Measurements from ENCODE around the gene PPM1B.

DNA sequence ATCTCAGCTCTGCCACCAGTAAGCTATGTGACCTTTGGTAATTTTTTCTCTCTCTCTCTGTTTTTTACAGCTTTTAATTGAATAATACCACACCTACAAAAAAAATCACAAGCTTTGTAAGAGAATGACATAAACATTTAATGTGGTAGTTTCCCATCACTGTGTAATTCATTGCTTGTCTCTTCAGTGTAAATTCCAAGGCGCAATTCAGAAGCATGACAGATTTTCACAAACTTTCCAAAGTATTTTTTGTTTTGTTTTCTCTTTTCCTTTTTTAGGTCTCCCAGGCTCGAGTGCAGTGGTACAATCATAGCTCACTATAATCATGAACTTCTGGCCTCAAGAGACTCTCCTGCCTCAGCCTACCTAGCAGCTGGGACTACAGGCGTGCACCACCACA, 25.0 kb upstream of the PPM1B start:
- no peak for TF ChIP-seq TARDBP (IDR thresholded peaks at IDR 0.05)
- no peak for TF ChIP-seq FOXK2 (IDR thresholded peaks at IDR 0.05)
- no peak for TF ChIP-seq ZNF384 (IDR thresholded peaks at IDR 0.05)
- no peak for TF ChIP-seq SUZ12 (IDR thresholded peaks at IDR 0.05)
- TF ChIP-seq ARNT (IDR thresholded peaks at IDR 0.05), result no peak
- no peak for TF ChIP-seq PKNOX1 (IDR thresholded peaks at IDR 0.05)
- no peak for TF ChIP-seq FOXA1 (IDR thresholded peaks at IDR 0.05)
- TF ChIP-seq BHLHE40 (IDR thresholded peaks at IDR 0.05; ENCODE audit: borderline replicate concordance), result no peak
- TF ChIP-seq FOXM1 (IDR thresholded peaks at IDR 0.05; ENCODE audit: borderline replicate concordance), result no peak
- TF ChIP-seq SP1 (IDR thresholded peaks at IDR 0.05), result no peak
- TF ChIP-seq LEF1 (IDR thresholded peaks at IDR 0.05; ENCODE audit: borderline replicate concordance), result no peak
- TF ChIP-seq CTBP1 (IDR thresholded peaks at IDR 0.05; ENCODE audit: borderline replicate concordance), result no peak
